HG03064 (cell line): ENCODE data around the gene XRCC4.
"Not testable (repeated sequence)": the region's sequence is repeated elsewhere in the genome, so short reads cannot be mapped to it uniquely, and the experiment has no call there.

ENCODE experiments used
- ATAC-seq: cut with Tn5 transposase; IDR thresholded peaks from one replicate; pipeline ENCODE4 v1.9.1; 2021; ENCODE audit warnings: low read depth; ENCODE audit not compliant: unreplicated experiment

XRCC4 gene

GRCh38 chr5:83251849-83252248 lies 174.5 kb downstream of the XRCC4 start:
- no peak for ATAC-seq

GRCh38 chr5:83253720-83254119 lies 176.4 kb downstream of the XRCC4 start:
- no peak for ATAC-seq

GRCh38 chr5:83255268-83255667 lies 177.9 kb downstream of the XRCC4 start:
- ATAC-seq = no peak

GRCh38 chr5:83256091-83256780 lies 178.9 kb downstream of the XRCC4 start:
- no peak for ATAC-seq

- not testable (repeated sequence) for ATAC-seq
Observed at GRCh38 chr5:83257684-83258083, 180.3 kb downstream of the XRCC4 start.

GRCh38 chr5:83265318-83265717 lies 188.0 kb downstream of the XRCC4 start:
- ATAC-seq = no peak

GRCh38 chr5:83270311-83270710 lies 193.0 kb downstream of the XRCC4 start:
- no peak for ATAC-seq

GRCh38 chr5:83277154-83277553 lies 199.8 kb downstream of the XRCC4 start:
- no peak for ATAC-seq

- no peak for ATAC-seq
Observed at GRCh38 chr5:83277953-83278352, 200.6 kb downstream of the XRCC4 start.

GRCh38 chr5:83281176-83281575 lies 203.8 kb downstream of the XRCC4 start:
- ATAC-seq = no peak

GRCh38 chr5:83281658-83282057 lies 204.3 kb downstream of the XRCC4 start:
- no peak for ATAC-seq

GRCh38 chr5:83283761-83284160 lies 206.4 kb downstream of the XRCC4 start:
- no peak for ATAC-seq

GRCh38 chr5:83285661-83286398 lies 208.5 kb downstream of the XRCC4 start:
- no peak for ATAC-seq

GRCh38 chr5:83294246-83294645 lies 216.9 kb downstream of the XRCC4 start:
- ATAC-seq = no peak

GRCh38 chr5:83299353-83299752 lies 222.0 kb downstream of the XRCC4 start:
- ATAC-seq = no peak

GRCh38 chr5:83306572-83307241 lies 229.4 kb downstream of the XRCC4 start:
- ATAC-seq = peak; percentile 98

- no peak for ATAC-seq
Observed at GRCh38 chr5:83312663-83313062, 235.3 kb downstream of the XRCC4 start.

- no peak for ATAC-seq
Observed at GRCh38 chr5:83313436-83313835, 236.1 kb downstream of the XRCC4 start.

- ATAC-seq = no peak
Observed at GRCh38 chr5:83321483-83322055, 244.2 kb downstream of the XRCC4 start.

- no peak for ATAC-seq
Observed at GRCh38 chr5:83322273-83322924, 245.1 kb downstream of the XRCC4 start.
